ENCODE measurements around the gene PLCD1. TPM values are rescaled to one million over a fixed set of nuclear protein-coding genes. Genes with fewer than 3 reads are reported as not detected.

Gene PLCD1
- total RNA-seq, 6 donors from 2014 or later, result 20.8 to 80.1 (median 36.1) TPM

DNA sequence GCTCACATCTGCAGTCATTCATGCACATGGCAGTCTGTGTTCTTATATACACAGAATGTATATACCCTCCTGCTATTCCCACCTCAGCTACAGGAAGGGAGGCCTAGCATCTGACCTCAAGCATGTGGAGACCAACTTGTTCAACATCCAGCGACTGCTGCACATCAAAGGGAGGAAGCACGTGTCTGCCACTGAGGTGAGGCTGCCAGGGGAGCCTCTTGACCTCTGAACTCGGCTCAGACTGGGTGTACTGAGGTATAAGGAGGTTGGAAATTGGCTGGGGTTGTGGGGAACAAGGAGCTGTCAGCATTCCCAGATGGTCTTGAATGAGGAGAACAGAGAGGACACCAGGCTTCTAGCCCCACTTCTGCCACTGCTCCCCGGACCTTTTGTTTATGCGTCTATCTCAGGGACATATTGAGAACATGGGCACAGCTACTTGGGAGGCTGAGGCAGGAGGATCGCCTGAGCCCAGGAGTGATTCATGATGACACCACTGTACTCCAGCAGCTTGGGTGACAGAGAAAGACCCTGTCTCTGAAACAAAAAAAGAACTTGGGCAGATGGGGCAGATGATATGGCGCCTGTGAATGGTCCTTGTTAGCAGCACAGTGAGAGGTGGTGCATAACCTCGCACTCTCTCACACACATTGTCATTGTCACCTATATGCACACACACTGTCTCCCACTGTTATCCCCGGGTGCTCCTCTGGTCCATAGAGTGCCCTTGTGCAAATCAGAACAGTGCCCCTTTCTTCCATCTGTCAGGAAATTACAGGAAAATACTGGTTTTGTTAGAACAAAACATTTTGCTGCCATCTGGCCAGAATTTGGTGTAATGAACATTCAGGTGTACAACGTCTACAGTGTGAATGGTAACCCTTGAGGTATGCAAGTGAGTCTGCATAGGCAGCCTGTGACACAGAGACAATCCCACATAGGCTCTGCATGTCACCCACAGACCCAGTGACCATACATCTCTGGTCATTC, 33.5 kb downstream of the PLCD1 start:
- TF ChIP-seq POLR2A (IDR thresholded peaks at IDR 0.05) (no peak), EP300 (IDR thresholded peaks at IDR 0.05) (no peak), POLR2AphosphoS5 (IDR thresholded peaks at IDR 0.05) (no peak)
- TF ChIP-seq, protein P1, sequence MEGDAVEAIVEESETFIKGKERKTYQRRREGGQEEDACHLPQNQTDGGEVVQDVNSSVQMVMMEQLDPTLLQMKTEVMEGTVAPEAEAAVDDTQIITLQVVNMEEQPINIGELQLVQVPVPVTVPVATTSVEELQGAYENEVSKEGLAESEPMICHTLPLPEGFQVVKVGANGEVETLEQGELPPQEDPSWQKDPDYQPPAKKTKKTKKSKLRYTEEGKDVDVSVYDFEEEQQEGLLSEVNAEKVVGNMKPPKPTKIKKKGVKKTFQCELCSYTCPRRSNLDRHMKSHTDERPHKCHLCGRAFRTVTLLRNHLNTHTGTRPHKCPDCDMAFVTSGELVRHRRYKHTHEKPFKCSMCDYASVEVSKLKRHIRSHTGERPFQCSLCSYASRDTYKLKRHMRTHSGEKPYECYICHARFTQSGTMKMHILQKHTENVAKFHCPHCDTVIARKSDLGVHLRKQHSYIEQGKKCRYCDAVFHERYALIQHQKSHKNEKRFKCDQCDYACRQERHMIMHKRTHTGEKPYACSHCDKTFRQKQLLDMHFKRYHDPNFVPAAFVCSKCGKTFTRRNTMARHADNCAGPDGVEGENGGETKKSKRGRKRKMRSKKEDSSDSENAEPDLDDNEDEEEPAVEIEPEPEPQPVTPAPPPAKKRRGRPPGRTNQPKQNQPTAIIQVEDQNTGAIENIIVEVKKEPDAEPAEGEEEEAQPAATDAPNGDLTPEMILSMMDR (IDR thresholded peaks at IDR 0.05), result no peak
- no peak for DNase-seq
- H3K4me1 ChIP-seq, result peaks cover 32 to 49% (median 40%) of the 10 kb centered on the region in 4 donors
- no peaks in the 10 kb centered on the region for H3K27me3 ChIP-seq
- no peak overlapping the region for H3K27ac ChIP-seq
- WGBS, 2 donors, result 74 to 82% methylated on average over 10 of the region's 10 CpGs
- no peak for ATAC-seq (ENCODE audit: low FRiP score in 2 of 2)
- H3K36me3 ChIP-seq, result peaks cover 0 to 3% (median 1%) of the 10 kb centered on the region in 4 donors
- no peak overlapping the region for H3K4me3 ChIP-seq
- H3K9me3 ChIP-seq, result no peaks in the 10 kb centered on the region

DNA sequence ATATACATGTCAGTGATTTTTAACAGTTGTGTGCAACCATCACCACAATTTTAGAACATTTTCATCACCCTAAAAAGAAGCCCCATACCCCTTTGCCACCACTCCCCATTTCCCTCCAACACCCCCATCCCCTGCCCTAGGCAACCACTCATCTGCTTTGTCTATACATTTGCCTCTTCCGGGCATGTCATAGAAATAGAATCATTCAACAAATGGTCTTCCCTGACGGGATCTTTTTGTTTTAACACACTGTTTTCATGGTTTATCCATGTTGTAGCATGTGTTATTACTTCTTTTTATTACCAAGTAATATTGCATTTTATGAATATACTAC, 34.8 kb downstream of the PLCD1 start:
- Histone ChIP-seq H3K4me3 (peak overlapping the region in 3 of 4 donors; percentile 57 to 62 (median 60)), H3K27ac (peak overlapping the region; percentile 79 to 89 (median 83)), H3K9me3 (no peaks in the 10 kb centered on the region), H3K4me1 (peaks cover 32 to 52% (median 44%) of the 10 kb centered on the region in 4 donors), H3K27me3 (no peaks in the 10 kb centered on the region), H3K36me3 (no peaks in the 10 kb centered on the region)
- 29 to 30% methylated on average over 2 of the region's 2 CpGs for WGBS, 2 donors
- no peak for DNase-seq
- TF ChIP-seq POLR2A (IDR thresholded peaks at IDR 0.05) (no peak), POLR2AphosphoS5 (IDR thresholded peaks at IDR 0.05) (no peak), EP300 (IDR thresholded peaks at IDR 0.05) (no peak)
- TF ChIP-seq, protein P1 (IDR thresholded peaks at IDR 0.05), result no peak
- ATAC-seq (ENCODE audit: low FRiP score in 2 of 2), result no peak

GRCh38 chr3:37993820-37994638, 35.4 kb downstream of the PLCD1 start:
- H3K27me3 ChIP-seq, result no peaks in the 10 kb centered on the region
- H3K4me3 ChIP-seq, result peak overlapping the region; percentile 57 to 62 (median 60)
- TF ChIP-seq EP300 (IDR thresholded peaks at IDR 0.05) (no peak), POLR2A (IDR thresholded peaks at IDR 0.05) (peak in 2 of 4 donors; percentile 37 to 79), POLR2AphosphoS5 (IDR thresholded peaks at IDR 0.05) (peak; percentile 70 to 80)
- TF ChIP-seq, protein P1 (IDR thresholded peaks at IDR 0.05), result peak in 4 of 6 experiments; percentile 6 to 32 (median 10)
- H3K36me3 ChIP-seq, result no peaks in the 10 kb centered on the region
- WGBS, 2 donors, result 17 to 20% methylated on average over 25 to 49 of the region's 49 CpGs
- no peaks in the 10 kb centered on the region for H3K9me3 ChIP-seq
- H3K27ac ChIP-seq, result peak overlapping the region; percentile 79 to 89 (median 83)
- DNase-seq (peak; percentile 86 to 93), ATAC-seq (ENCODE audit: low FRiP score in 2 of 2) (peak; percentile 36 to 85)
- peaks cover 28 to 47% (median 42%) of the 10 kb centered on the region in 4 donors for H3K4me1 ChIP-seq

DNA sequence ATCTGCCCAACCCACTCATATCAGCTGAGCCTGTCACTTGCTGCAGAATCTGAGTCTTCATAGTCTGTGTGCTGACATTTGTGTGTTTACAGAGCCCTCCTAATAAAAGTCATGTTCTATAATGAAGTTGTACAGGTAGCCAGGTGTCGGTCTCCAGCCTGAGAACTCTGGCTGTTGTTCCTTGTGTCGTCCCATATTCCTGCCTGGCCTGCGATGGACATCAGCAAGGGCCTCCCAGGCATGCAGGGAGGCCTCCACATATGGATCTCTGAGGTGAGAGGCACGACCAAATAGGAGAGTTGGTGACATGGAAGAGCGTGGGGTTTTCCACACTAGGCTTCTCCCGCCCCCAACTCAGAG, 36.0 kb downstream of the PLCD1 start:
- H3K36me3 ChIP-seq, result no peaks in the 10 kb centered on the region
- no peaks in the 10 kb centered on the region for H3K27me3 ChIP-seq
- ATAC-seq (ENCODE audit: low FRiP score in 2 of 2) (no peak), DNase-seq (no peak)
- peak overlapping the region in 3 of 4 donors; percentile 57 to 62 (median 60) for H3K4me3 ChIP-seq
- no peaks in the 10 kb centered on the region for H3K9me3 ChIP-seq
- peak overlapping the region; percentile 79 to 89 (median 83) for H3K27ac ChIP-seq
- peaks cover 26 to 44% (median 39%) of the 10 kb centered on the region in 4 donors for H3K4me1 ChIP-seq
- 44 to 55% methylated on average over 6 of the region's 6 CpGs for WGBS, 2 donors
- TF ChIP-seq EP300 (IDR thresholded peaks at IDR 0.05), result no peak
- no peak for TF ChIP-seq POLR2AphosphoS5 (IDR thresholded peaks at IDR 0.05)
- TF ChIP-seq, protein P1 (IDR thresholded peaks at IDR 0.05), result no peak
- no peak for TF ChIP-seq POLR2A (IDR thresholded peaks at IDR 0.05)
